ENCODE measurements around the gene PLIN3. TPM values are rescaled to one million over a fixed set of nuclear protein-coding genes. Genes with fewer than 3 reads are reported as not detected.

PLIN3 gene
- total RNA-seq, 1 donor from 2014 or later = 6.9 TPM

Other genes starting within 250 kb of the PLIN3 start
- gene TNFAIP8L1, start 228.2 kb downstream of the PLIN3 start, total RNA-seq = 4.5 TPM
- gene MYDGF, start 197.3 kb downstream of the PLIN3 start, total RNA-seq = 33.4 TPM
- gene DPP9, start 143.8 kb downstream of the PLIN3 start, total RNA-seq = 7.7 TPM
- 22.8 TPM for gene FEM1A, start 75.9 kb downstream of the PLIN3 start, total RNA-seq
- 1.2 TPM for gene TICAM1, start 36.0 kb downstream of the PLIN3 start, total RNA-seq
- not detected for gene ARRDC5, start 35.2 kb upstream of the PLIN3 start, total RNA-seq
- gene UHRF1, start 41.8 kb upstream of the PLIN3 start, total RNA-seq = 6.9 TPM
- 24.5 TPM for gene KDM4B, start 101.4 kb upstream of the PLIN3 start, total RNA-seq